ENCODE measurements around the gene ANKRD39. TPM values are rescaled to one million over a fixed set of nuclear protein-coding genes. Genes with fewer than 3 reads are reported as not detected.

The ANKRD39 gene
- total and polyA plus RNA-seq, 2 of the 8 experiments (the other 6 are each of a cell fraction or from before 2014, with no cell fraction given): 18.5 to 21.3 TPM

DNA sequence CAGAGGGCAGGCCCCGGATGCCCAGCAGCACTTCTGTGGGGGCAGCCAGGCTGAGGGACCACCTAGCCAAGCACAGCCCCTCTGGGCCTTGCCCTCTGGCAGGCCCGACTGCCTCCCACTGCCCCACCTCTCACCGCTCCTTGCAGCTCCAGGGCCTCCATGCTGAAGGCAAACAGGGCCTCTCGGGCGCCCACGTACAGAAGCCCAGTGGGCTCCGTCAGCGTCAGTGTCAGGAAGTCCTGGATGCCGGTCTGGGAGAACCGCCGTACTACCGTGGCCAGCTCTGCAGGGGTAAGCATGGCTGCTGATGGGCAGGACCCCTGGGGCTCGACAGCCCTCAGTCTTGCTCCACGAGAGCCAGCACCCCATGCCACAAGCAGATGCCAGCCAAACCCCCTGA lies 8.3 kb upstream of the ANKRD39 start:
- H2BK12ac ChIP-seq (ENCODE audit: low read depth, low read length): no peak overlapping the region
- TF ChIP-seq GABPA (IDR thresholded peaks at IDR 0.05; ENCODE audit: borderline replicate concordance, insufficient read depth, low read length) (no peak), NRF1 (IDR thresholded peaks at IDR 0.05; ENCODE audit: low read depth, low read length) (no peak), KDM1A (IDR thresholded peaks at IDR 0.05; ENCODE audit: borderline replicate concordance, low read length) (no peak), HDAC6 (IDR thresholded peaks at IDR 0.05; ENCODE audit: low read depth, low read length) (no peak), SAP30 (IDR thresholded peaks at IDR 0.05; ENCODE audit: insufficient read depth, insufficient replicate concordance, low read length) (no peak), SIRT6 (IDR thresholded peaks at IDR 0.05; ENCODE audit: low read length) (no peak), RXRA (IDR thresholded peaks at IDR 0.05; ENCODE audit: insufficient read depth, low read depth, low read length) (no peak)
- H4K8ac ChIP-seq (ENCODE audit: extremely low read depth, insufficient read depth, low read length): no peak overlapping the region; the same call in 1 of the 2 replicates
- no peaks in the 10 kb centered on the region for H3K9me3 ChIP-seq (ENCODE audit: insufficient read depth in 2 of 2, low read depth in 1 of 2, low read length in 1 of 2)
- H3K79me1 ChIP-seq (ENCODE audit: low read depth, low read length): peaks cover 16% of the 10 kb centered on the region
- H2AFZ ChIP-seq (ENCODE audit: low read length): no peak overlapping the region
- no peak overlapping the region for H2BK120ac ChIP-seq (replicated peaks; ENCODE audit: low read depth, low read length)
- H3K4me3 ChIP-seq (ENCODE audit: extremely low read depth in 1 of 4, insufficient read depth in 2 of 4, low read depth in 3 of 4, low read length in 4 of 4): no peak overlapping the region
- peaks cover 0 to 3% (median 0%) of the 10 kb centered on the region in 4 experiments; a peak in 2 of 7 replicates for H3K27me3 ChIP-seq (replicated peaks in 1 of 4; ENCODE audit: control insufficient read depth in 3 of 4, extremely low read depth in 1 of 4, insufficient read depth in 3 of 4, low read length in 3 of 4)
- no peak overlapping the region for H3K56ac ChIP-seq (replicated peaks; ENCODE audit: insufficient read length, low read depth, low read length)
- no peak overlapping the region for H3K14ac ChIP-seq (ENCODE audit: insufficient read length)
- 96% methylated on average over 8 of the region's 14 CpGs; no CpG with 5 or more reads in 1 of the 2 experiments for WGBS, 2 experiments (ENCODE audit: extremely low coverage in 1 of 2, insufficient coverage in 1 of 2, insufficient read length in 1 of 2, insufficient replicate concordance in 2 of 2, low coverage in 1 of 2, low lambda C conversion rate in 2 of 2, missing lambda C conversion rate in 1 of 2)
- H3K9ac ChIP-seq (replicated peaks in 1 of 4; ENCODE audit: extremely low read depth in 1 of 4, low read depth in 3 of 4, low read length in 3 of 4): no peak overlapping the region
- H3K18ac ChIP-seq (ENCODE audit: extremely low read depth, low read length): no peak overlapping the region
- H3K23ac ChIP-seq (ENCODE audit: insufficient read length): no peak overlapping the region
- H3K4me2 ChIP-seq (ENCODE audit: insufficient read depth in 1 of 2, low read depth in 2 of 2, low read length in 2 of 2): no peak overlapping the region
- peaks cover 9 to 26% of the 10 kb centered on the region in 2 experiments for H4K20me1 ChIP-seq (replicated peaks in 1 of 2; ENCODE audit: control insufficient read depth in 1 of 2, insufficient read depth in 2 of 2, low read length in 2 of 2)
- no peak overlapping the region for H4K5ac ChIP-seq (ENCODE audit: insufficient read length, low read depth, low read length)
- H3K36me3 ChIP-seq (ENCODE audit: control insufficient read depth in 2 of 4, insufficient read depth in 4 of 4, low read length in 3 of 4): peaks cover 33 to 59% (median 49%) of the 10 kb centered on the region in 4 experiments
- no peak overlapping the region for H2BK15ac ChIP-seq (ENCODE audit: low read length)
- H2BK5ac ChIP-seq (ENCODE audit: low read depth, low read length): no peak overlapping the region
- no peak overlapping the region for H3K4ac ChIP-seq (replicated peaks; ENCODE audit: insufficient read length, low read depth, low read length)
- ChIA-PET CTCF (ENCODE audit: partially characterized antibody) (interaction anchor here (1.4 to 6.1 kb wide), 3 partner anchors 50 to 95 kb away, joined by 3 to 47 read pairs (median 4); partner anchors contain the start of gene CNNM3), POLR2A (ENCODE audit: partially characterized antibody) (interaction anchor here (0.7 to 4.2 kb wide), 3 partner anchors 8 to 93 kb away, joined by 3 to 49 read pairs (median 3); partner anchors contain the start of gene ANKRD39)
- no peak overlapping the region for H2AK5ac ChIP-seq (ENCODE audit: low read depth, low read length)
- H3K4me1 ChIP-seq (replicated peaks in 1 of 4; ENCODE audit: control insufficient read depth in 3 of 4, insufficient read depth in 4 of 4, low read length in 3 of 4): peaks cover 2 to 19% (median 14%) of the 10 kb centered on the region in 4 experiments
- peaks cover 14% of the 10 kb centered on the region for H3K23me2 ChIP-seq (ENCODE audit: low read depth, low read length)
- no peak overlapping the region for H2BK20ac ChIP-seq (ENCODE audit: low read length)
- H4K91ac ChIP-seq (replicated peaks; ENCODE audit: insufficient read length, low read length): no peak overlapping the region
- no peak for DNase-seq (ENCODE audit: low read depth in 1 of 2, low spot score in 2 of 2)
- FAIRE-seq: no peak
- H3K27ac ChIP-seq (ENCODE audit: low read depth, low read length): 0 out of 2 replicates have a peak overlapping the region, but pooled peaks have one; percentile 38
- peaks cover 4 to 36% of the 10 kb centered on the region in 2 experiments for H3K79me2 ChIP-seq (ENCODE audit: control insufficient read depth in 1 of 2, insufficient read depth in 2 of 2, low read length in 2 of 2)

Data from H1 (cell line).